Breast epithelium (tissue), 4 donors: ENCODE results near the gene DYSF. TPM values are rescaled to one million over a fixed set of nuclear protein-coding genes. Genes with fewer than 3 reads are reported as not detected.
A peak's percentile ranks its signal among the peaks of the same experiment; 100 is the strongest.

Experiments used
- DNase-seq, 2 donors: peaks; one replicate each; pipeline ENCODE4 v3.0.0-alpha.2; 2019; ENCODE audit warnings: low spot score in 2 of 2
- H3K27ac ChIP-seq, 2 donors: fragments of 200-600 bp; sonication (generic) in 1 of 2; one replicate each; pipeline ENCODE4 v1.5.1; 2016 to 2019; ENCODE audit warnings: mild to moderate bottlenecking in 1 of 2
- H3K27me3 ChIP-seq, 2 donors: fragments of 200-600 bp; sonication (generic) in 1 of 2; one replicate each; pipeline versions ENCODE4 v1.5.1 to v1.6.0; 2017 to 2019; ENCODE audit warnings: control low read depth in 1 of 2, mild to moderate bottlenecking in 1 of 2
- H3K36me3 ChIP-seq: fragments of 200-600 bp; one replicate; pipeline ENCODE4 v1.5.1; 2019
- H3K4me1 ChIP-seq, 2 donors: fragments of 200-600 bp; sonication (generic); one replicate each; pipeline ENCODE4 v1.5.1; 2016 to 2019; ENCODE audit warnings: control low read depth in 1 of 2
- H3K4me3 ChIP-seq, 3 donors: fragments of 200-600 bp; sonication (generic); 1 replicate in 2 of 3; 2 replicates in 1 of 3; pipeline ENCODE4 v1.5.1; 2016 to 2019; ENCODE audit warnings: mild to moderate bottlenecking in 3 of 3, moderate library complexity in 2 of 3
- H3K9me3 ChIP-seq, 2 donors: fragments of 200-600 bp; sonication (generic) in 1 of 2; one replicate each; pipeline ENCODE4 v1.5.1; 2016 to 2019; ENCODE audit warnings: control low read depth in 1 of 2
- POLR2A ChIP-seq: fragments of 450-650 bp; IDR thresholded peaks from one replicate; pipeline ENCODE4 v1.6.1; 2016; ENCODE audit warnings: antibody characterized with exemption, mild to moderate bottlenecking, moderate library complexity
- POLR2AphosphoS5 ChIP-seq, 3 donors: sonication (generic); formaldehyde crosslinking; IDR thresholded peaks; one replicate each; pipeline ENCODE4 v1.6.1; 2017; ENCODE audit warnings: antibody characterized with exemption in 3 of 3
- intact Hi-C: fragments of 100-400 bp; cut with DNase I; formaldehyde crosslinking; loops from one replicate; pipeline ENCODE4 v1.15.1; 2023; ENCODE audit warnings: low total_unique reads
- total RNA-seq, 3 donors: library from RNA; depleted of rRNA; stranded (reverse); fragments of >200 nt; gene quantifications; one replicate each; pipeline ENCODE4 v1.1.0, GENCODE V29; 2016
- TF ChIP-seq, protein P1 (sequence below), 3 donors: fragments of 450-650 bp; IDR thresholded peaks; one replicate each; pipeline ENCODE4 v1.5.1; 2016 to 2017; ENCODE audit warnings: antibody characterized with exemption in 3 of 3, mild to moderate bottlenecking in 3 of 3, moderate library complexity in 3 of 3

The DYSF gene
- total RNA-seq, 3 donors from 2014 or later, result 3.0 to 15.7 (median 4.8) TPM

DNA sequence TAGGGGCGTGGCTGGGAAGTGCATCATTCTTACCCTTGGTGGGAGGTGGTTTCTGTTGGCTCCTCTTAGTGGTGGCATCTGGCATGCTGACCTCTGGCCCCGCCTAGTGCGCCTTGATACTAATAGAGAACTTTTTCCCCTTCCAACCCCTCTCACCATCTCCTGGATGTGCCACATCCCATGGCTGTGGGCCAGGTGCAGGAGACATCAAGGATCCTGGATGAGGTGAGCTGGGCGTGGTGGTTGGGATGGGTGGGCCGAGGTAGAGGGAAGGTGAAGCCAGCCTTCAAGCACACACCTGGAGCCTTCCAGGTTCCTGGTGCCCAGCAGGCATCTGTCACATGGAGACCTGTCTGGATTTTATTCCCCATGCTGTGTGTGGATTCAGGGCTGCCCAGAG, 149.2 kb downstream of the DYSF start:
- no peak for DNase-seq
- intact Hi-C loops, result loop anchor here (2.0 kb wide), 1 partner anchor 38 kb away; no protein-coding TSS in a partner anchor

DNA sequence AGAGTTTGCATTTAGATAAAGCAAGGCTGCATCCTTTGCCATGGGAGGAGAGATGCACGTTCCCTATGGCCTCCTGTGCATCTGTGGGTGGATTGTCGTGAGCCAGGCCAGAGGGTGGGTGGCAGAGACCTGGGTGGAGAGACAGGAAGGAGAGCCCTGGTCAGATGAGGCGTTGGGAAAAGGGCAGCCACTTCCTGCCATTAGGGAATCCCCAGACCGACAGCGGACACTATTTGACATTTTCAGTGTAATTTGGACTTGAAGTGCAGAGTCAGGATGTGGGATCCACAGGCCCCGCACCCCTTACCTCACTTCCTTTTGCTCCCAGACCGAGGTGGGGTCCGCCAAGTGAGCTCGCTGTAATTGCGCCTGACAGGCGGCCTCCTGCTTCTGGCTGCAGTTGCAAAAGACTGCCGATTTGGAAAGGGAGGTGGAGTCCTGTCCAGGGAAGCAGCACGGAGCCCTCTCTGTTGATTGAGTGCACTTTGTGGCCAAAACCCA, 150.0 kb downstream of the DYSF start:
- no peak overlapping the region for H3K27ac ChIP-seq
- H3K9me3 ChIP-seq, result no peaks in the 10 kb centered on the region
- no peak overlapping the region for H3K4me3 ChIP-seq
- no peaks in the 10 kb centered on the region for H3K4me1 ChIP-seq
- intact Hi-C loops, result loop anchor here (1.0 to 2.0 kb wide), 2 partner anchors 24 to 39 kb away; no protein-coding TSS in a partner anchor
- TF ChIP-seq POLR2A, result no peak
- TF ChIP-seq POLR2AphosphoS5 (IDR thresholded peaks at IDR 0.05), result no peak
- TF ChIP-seq, protein P1, sequence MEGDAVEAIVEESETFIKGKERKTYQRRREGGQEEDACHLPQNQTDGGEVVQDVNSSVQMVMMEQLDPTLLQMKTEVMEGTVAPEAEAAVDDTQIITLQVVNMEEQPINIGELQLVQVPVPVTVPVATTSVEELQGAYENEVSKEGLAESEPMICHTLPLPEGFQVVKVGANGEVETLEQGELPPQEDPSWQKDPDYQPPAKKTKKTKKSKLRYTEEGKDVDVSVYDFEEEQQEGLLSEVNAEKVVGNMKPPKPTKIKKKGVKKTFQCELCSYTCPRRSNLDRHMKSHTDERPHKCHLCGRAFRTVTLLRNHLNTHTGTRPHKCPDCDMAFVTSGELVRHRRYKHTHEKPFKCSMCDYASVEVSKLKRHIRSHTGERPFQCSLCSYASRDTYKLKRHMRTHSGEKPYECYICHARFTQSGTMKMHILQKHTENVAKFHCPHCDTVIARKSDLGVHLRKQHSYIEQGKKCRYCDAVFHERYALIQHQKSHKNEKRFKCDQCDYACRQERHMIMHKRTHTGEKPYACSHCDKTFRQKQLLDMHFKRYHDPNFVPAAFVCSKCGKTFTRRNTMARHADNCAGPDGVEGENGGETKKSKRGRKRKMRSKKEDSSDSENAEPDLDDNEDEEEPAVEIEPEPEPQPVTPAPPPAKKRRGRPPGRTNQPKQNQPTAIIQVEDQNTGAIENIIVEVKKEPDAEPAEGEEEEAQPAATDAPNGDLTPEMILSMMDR (IDR thresholded peaks at IDR 0.05), result no peak
- DNase-seq, result peak in 1 of 2 donors; percentile 35
- H3K36me3 ChIP-seq, result no peaks in the 10 kb centered on the region
- no peaks in the 10 kb centered on the region for H3K27me3 ChIP-seq

More for the DNA sequence above, 149.2 kb downstream of the DYSF start:
- TF ChIP-seq POLR2A (no peak), POLR2AphosphoS5 (IDR thresholded peaks at IDR 0.05) (no peak)
- TF ChIP-seq, protein P1 (IDR thresholded peaks at IDR 0.05), result no peak
- Histone ChIP-seq H3K36me3 (no peaks in the 10 kb centered on the region), H3K27me3 (no peaks in the 10 kb centered on the region), H3K4me3 (no peak overlapping the region), H3K27ac (no peak overlapping the region), H3K9me3 (no peaks in the 10 kb centered on the region), H3K4me1 (no peaks in the 10 kb centered on the region)

DNA sequence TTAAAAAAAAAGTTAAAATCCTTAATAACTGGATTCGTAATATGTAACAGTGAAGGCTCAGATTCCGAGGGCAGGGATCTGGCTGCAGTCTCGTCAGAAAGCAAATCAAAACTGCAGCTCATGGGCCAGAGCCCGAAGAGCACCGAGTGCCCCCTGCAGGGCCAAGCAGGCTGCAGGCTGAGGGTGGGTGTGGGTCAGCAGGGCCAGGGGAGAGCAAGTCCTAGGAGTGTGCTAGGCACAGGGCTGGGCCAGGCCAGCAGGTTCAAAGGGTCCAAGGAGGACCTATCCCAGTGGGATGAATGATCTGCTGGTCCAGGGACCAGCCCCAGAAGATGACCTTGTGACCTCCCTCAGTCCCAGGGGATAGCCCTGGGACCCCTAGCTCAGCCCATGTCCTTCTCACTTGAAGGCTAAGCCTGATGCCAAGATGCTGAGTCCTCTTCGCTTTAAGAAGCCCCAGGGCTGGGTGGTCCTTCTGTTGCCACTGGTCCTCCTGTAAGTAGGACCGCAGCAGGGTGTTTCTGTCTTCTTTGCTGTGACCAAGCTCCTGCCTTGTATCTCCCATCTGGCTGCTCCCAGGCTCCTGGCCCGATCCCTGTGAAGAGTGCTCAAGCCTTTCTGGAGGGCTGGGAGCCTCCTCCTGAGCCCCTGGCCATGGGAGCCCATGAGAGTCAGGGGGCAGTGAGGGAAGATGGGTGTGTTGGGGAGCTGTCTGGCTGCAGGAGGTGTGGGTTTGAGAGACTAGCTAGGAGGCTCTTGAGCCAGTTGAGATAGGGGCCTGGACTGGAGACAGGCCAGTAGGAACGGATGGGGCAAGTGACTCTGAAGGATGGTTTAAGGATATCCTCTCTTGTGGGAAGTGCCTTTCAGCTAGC, 150.7 kb downstream of the DYSF start:
- Histone ChIP-seq H3K27ac (no peak overlapping the region), H3K9me3 (no peaks in the 10 kb centered on the region), H3K4me1 (no peaks in the 10 kb centered on the region), H3K36me3 (no peaks in the 10 kb centered on the region), H3K4me3 (no peak overlapping the region), H3K27me3 (no peaks in the 10 kb centered on the region)
- TF ChIP-seq POLR2A (no peak), POLR2AphosphoS5 (IDR thresholded peaks at IDR 0.05) (no peak)
- TF ChIP-seq, protein P1 (IDR thresholded peaks at IDR 0.05), result no peak
- intact Hi-C loops, result loop anchor here (1.0 to 2.0 kb wide), 2 partner anchors 25 to 39 kb away; no protein-coding TSS in a partner anchor
- DNase-seq, result peak in 1 of 2 donors; percentile 19

DNA sequence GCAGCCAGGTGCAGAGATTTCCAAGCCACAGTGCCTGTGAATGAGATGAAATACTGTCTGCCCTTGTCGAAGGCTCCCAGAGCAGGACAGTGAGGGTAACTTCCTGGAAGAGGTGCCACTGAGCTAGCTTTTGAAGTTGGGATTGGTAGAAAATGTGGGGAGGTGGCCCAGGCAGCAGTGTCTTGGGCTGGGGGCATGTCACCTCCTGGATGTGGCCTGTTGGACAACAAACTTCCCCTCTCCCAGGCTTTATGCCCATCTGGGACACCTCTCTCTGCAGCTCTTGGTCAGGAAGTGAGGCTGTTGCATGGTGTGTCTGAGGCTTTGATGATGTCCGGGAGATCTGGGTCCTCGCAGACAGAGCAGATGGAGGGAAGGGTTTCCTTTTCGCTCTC, 151.4 kb downstream of the DYSF start:
- Histone ChIP-seq H3K27ac (no peak overlapping the region), H3K4me3 (no peak overlapping the region), H3K27me3 (no peaks in the 10 kb centered on the region), H3K9me3 (no peaks in the 10 kb centered on the region), H3K4me1 (no peaks in the 10 kb centered on the region), H3K36me3 (no peaks in the 10 kb centered on the region)
- peak in 1 of 2 donors; percentile 30 for DNase-seq
- intact Hi-C loops, result no loop called here
- TF ChIP-seq POLR2A, result no peak
- no peak for TF ChIP-seq POLR2AphosphoS5 (IDR thresholded peaks at IDR 0.05)
- TF ChIP-seq, protein P1 (IDR thresholded peaks at IDR 0.05), result no peak

DNA sequence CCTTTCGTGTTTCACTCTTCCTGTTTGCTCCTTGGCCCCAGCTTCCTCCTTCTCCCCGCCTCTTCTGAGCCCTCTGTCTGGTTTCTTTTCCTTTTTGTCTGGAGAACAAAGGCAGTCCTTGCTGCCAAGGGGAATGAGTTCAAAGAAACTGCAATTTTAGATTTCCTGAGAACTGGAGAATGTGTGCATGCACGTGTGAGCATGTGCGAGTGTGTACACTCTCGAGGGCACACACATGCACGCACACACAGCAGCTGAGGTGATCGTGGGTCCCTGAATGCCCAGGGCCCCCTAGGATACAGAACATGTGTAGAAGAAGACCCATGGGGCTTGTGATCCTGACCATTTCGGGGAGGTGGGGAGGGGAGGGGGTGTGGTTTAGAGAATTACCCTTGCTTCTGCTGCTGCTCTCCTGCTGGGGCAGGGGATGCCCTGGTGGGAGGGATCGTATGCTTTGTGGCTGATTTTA, 151.8 kb downstream of the DYSF start:
- H3K36me3 ChIP-seq, result no peaks in the 10 kb centered on the region
- intact Hi-C loops, result no loop called here
- no peaks in the 10 kb centered on the region for H3K4me1 ChIP-seq
- H3K4me3 ChIP-seq, result no peak overlapping the region
- no peak overlapping the region for H3K27ac ChIP-seq
- TF ChIP-seq POLR2AphosphoS5 (IDR thresholded peaks at IDR 0.05), result no peak
- TF ChIP-seq, protein P1 (IDR thresholded peaks at IDR 0.05), result no peak
- TF ChIP-seq POLR2A, result no peak
- no peaks in the 10 kb centered on the region for H3K27me3 ChIP-seq
- H3K9me3 ChIP-seq, result no peaks in the 10 kb centered on the region
- DNase-seq, result peak in 1 of 2 donors; percentile 6
